HG03469 (cell line): ENCODE measurements around the gene TSPO2.
"Not testable (repeated sequence)": the region's sequence is repeated elsewhere in the genome, so short reads cannot be mapped to it uniquely, and the experiment has no call there.

Experiments used
- ATAC-seq: cut with Tn5 transposase; IDR thresholded peaks from one replicate; pipeline ENCODE4 v1.9.1; 2021; ENCODE audit warnings: mild to moderate bottlenecking, moderate library complexity, moderate number of reproducible peaks; ENCODE audit not compliant: unreplicated experiment

The TSPO2 gene, protein sequence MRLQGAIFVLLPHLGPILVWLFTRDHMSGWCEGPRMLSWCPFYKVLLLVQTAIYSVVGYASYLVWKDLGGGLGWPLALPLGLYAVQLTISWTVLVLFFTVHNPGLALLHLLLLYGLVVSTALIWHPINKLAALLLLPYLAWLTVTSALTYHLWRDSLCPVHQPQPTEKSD

DNA sequence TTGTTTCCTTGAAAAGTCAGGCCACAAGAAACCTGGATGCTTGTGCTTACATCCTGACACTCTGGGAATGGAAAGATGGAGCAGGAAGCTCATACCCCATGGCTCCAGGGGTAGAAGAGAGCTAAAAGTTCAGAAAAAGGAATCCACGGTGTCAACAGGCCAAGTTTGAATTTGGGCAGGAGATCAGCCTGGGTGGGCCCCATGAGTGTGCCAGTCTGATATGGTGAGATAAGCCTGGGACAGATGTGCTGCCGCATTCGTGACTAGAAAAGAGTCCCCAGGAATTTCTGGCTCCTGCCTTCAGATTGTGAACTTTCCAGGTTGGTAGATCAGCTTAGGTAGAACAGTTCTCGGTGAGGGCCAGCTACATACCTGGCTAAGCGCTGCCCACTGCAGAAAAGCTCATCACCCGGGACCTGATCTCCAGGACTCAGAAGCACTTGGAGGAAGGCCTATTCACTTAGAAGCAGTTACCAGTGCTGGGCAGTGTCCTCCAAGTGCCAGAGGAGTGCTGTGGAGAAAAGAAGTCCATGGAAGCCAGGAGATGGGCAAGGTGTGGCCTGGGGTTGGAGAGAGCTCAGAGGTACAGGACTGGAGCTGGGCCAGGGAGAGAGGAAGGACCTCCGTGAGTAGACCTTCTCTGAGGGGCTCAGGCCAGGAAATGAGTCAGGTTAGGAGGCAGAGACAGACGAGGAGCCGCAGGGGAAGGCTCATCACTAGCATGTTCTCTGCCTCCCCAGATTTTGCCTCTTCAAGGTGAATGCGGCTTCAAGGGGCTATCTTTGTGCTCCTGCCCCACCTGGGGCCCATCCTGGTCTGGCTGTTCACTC lies at the start of gene TSPO2:
Gene TSPO2, plus strand, starts transcription at position 242 of the 830 bp plus-strand sequence. Its CDS starts 519 bp downstream, at position 761.
- ATAC-seq = no peak

DNA sequence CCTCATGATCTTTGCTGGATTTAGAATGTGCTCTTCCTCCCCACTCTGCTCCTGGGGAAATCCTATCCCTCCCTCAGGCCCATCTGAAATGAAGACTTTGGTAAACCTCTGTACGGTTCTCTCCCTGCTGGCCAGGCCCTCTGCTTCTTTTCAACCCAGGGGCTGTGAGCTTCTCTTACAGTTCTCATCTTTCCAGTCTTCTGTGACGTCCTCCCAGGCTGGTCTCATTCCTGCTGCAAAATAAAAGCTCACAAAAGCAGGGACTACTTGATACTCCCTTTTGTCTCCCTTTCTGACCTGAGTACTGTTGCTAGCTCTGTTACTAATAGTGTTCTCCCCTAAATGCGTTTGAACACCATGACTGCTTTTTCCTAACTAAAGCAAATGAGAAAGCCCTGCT lies 49.5 kb upstream of the TSPO2 start:
- ATAC-seq = no peak

DNA sequence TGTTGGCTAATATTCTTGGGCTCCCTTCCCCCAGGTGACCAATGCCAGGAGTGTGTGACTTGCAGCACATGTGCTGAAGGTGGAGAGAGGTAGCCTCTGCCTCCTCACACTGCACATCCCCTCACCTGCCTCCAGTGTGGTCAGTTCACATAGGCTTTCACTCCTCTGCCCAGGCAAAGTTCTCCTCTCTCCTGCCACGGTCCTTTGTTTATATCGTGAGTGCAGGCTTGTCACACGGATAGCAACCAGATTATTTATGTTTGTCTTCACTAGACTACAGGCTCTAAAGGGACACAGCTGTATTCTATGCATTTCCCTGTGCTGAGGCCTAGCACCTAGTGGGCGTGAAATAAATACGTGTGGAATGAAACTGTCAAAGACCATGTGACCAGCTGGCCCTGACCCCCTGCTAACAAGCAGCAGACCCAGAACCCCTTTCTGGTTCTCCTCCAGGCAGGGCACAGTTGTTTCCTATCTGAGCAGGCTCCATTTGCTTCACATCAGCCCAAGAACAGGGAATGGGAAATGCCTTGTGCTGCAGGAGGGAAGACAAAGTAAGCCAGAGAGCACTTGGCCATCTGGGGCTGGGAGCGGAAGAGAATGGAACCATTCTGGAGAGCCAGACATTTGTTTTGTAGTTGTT lies 45.6 kb upstream of the TSPO2 start:
- no peak for ATAC-seq

DNA sequence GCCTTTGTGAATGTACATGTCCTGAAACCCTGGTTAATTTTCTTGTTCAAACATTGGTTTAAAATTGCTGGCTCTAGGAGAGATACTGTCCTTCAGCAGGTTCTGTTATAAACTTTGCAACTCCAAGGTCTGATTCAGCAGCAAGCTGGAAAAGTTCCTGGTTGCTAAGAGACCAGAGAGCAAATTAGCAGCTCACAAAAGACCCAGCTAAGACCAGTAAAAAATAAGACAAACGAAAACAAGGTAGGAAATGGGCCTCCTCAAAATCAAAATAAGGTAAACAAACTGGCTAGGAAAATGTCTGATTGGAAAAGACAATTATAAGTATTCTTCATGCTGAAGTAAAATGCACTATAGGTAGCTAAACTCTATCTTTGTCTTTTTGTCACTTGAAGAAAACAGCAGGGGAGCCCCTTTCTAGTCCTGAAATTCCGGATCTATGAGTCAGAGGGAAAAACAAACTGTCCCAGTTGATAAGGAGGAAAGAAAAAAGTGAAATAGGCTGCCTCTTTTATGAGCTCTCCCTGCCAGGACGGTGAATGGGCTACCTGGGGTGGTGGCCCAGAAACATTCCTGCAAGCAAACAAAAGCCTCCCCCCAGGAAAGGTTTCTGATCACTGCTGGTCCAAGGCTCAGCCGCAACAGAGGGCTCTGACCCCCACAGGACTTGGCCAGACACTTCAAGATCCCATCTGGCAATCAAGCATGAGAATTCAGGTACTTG lies 44.9 kb upstream of the TSPO2 start:
- ATAC-seq = no peak

DNA sequence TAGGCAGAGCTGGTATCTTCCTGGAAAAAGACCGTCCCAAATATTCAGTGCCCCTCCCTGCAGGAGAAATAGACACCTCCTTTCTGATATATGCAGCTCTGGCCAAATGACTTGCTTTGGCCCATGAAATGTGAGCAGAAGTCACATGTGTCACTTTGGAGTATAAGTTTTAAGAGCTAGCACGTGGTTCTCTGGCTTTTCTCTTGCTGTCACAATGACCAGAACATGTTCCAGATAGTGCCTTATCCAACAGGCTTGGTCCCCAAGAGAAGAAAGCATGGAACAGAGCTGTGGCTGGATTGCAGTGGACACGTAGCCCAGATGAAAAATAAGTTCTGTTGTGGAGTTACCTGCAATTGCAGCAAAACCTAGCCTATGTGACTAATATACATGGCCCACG lies 43.6 kb upstream of the TSPO2 start:
- no peak for ATAC-seq

DNA sequence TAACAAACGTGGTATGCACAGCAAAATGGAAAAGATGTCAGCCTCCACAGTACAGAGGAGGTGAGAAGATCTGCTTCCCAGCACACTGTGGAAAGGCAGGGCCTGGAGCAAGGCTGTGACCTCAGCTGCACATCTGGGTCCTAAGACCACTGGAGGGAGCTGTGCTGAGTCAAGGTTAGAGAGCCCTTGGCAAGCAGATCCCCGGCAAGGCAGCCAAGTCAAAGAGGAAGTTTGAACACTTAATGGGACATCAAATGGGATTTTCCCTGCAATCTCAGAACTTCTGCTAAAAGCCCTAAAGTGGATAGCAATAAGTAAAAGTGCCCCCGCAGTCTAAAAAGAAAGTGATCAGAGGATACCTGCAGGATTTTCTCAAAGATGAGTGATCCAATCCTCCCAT lies 42.7 kb upstream of the TSPO2 start:
- no peak for ATAC-seq

DNA sequence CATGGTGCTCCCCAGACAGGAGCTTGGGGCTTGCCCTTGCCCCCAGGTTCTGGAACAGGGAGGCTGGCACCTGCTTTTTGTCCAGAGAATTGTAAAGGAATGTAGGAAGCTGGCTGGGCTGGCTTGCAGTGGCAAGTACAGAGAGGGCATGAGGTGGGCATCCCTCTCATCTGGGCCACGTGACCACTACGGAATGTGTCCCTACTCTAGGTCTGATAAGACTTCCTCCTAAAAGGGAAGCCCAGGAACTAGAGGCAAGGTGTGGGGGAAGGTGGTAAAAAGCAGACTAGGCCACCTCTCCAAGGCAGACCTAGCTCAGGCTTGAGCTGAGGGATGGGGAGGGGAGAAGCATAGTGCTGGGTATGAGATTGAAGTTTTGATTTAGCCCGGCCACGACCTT lies 42.0 kb upstream of the TSPO2 start:
- ATAC-seq = no peak

DNA sequence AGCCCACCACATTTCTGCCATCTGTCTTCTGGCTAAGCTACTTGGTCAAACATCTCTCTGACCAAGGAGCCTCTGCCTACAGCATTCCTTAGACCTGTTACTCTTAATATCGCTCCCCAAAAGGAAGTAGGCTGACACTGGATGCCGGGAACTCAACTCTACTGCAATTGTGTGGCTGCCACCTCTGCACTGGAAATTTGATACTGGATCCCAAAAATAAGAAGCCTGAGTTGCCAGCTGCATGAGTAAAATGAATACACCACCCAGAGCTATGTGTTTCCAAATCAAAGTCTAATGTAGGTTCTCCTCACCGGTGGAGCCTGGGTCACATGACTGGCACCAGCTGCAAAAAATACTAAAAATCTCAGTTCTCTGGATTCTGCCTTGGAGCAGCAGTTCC lies 40.1 kb upstream of the TSPO2 start:
- no peak for ATAC-seq

DNA sequence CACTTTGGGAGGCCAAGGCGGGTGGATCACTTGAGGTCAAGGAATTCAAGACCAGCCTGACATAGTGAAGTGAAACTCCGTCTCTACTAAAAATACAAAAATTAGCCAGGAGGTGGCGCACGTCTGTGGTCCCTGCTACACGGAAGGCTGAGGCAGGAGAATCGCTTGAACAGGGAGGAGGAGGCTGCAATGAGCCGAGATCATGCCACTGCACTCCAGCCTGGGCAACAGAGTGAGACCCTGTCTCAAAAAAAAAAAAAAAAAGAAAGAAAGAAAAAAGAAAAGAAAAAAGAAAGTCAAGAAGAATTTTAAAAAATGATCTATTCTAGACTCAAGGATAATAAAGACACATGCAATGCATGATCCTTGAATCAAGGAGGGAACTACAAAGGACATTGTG lies 36.0 kb upstream of the TSPO2 start:
- not testable (repeated sequence) for ATAC-seq

DNA sequence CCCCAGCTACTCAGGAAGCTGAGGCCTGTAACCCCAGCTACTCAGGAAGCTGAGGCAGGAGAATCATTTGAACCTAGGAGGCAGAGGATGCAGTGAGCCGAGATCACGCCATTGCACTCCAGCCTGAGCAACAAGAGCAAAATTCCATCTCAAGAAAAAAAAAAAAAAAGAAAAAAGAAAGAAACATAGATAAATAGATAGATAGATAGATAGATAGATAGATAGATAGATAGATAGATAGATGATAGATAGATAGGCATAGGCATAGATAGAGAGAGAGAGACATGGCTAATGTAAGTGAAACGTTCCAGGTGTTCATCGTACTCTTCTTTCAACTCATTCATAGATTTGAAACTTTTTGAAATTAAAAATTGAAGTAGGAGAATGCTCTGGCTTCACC lies 35.3 kb upstream of the TSPO2 start:
- not testable (repeated sequence) for ATAC-seq

DNA sequence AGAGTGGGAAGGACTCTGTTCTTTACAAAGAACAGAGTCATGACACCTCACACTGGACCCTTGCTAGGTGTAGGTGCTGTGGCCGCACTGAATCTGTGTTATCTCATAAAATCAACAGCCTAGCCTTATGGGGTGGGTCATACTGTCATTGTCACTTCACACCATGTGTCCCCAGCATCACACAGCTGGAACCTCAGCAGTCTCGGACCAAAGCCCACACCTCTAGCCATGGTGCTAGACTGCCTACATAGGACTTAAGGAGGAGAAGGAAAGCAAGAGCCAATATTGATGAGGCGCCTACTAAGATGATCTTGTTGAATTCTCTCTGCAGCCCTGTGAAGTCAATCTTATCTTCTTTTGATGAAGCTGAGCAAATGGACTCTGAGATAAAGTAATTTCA lies 34.3 kb upstream of the TSPO2 start:
- ATAC-seq = no peak

DNA sequence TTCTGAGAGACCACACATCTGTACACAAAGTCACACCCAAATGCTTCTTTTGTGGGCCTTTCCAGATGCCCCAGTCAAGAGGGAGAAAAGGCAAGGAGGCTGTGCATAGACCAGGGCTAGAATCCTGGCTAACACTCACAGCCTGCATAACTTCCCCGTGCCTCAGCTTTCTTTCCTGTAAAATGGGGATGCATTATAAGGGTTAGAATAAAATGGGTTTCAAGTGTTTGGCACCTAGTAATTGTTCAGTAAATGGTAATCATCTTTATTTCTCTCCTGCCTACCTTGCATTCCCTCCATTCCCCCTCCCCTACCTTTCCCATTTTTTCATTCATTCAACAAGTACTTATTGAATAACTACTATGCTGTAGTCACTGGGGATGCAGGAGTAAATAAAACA lies 32.6 kb upstream of the TSPO2 start:
- ATAC-seq = no peak

DNA sequence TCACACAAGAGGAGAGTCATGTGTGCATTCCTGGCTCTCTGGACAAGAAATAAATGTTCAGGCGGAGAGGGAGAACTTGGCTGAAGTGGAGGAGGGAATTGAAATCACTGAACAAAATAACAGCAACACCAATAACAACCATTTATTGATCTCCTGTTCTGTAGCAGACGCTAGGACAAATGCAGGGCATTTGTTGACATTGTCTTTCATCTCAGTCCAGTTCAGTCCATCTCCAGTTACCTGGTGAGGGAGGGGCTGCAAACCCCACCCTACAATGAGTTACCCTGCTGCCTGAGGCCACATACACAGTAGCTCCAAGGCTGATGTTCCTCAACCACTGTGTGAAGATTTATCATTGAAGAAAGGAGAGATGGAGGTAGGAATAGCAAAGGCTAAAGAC lies 30.6 kb upstream of the TSPO2 start:
- no peak for ATAC-seq

DNA sequence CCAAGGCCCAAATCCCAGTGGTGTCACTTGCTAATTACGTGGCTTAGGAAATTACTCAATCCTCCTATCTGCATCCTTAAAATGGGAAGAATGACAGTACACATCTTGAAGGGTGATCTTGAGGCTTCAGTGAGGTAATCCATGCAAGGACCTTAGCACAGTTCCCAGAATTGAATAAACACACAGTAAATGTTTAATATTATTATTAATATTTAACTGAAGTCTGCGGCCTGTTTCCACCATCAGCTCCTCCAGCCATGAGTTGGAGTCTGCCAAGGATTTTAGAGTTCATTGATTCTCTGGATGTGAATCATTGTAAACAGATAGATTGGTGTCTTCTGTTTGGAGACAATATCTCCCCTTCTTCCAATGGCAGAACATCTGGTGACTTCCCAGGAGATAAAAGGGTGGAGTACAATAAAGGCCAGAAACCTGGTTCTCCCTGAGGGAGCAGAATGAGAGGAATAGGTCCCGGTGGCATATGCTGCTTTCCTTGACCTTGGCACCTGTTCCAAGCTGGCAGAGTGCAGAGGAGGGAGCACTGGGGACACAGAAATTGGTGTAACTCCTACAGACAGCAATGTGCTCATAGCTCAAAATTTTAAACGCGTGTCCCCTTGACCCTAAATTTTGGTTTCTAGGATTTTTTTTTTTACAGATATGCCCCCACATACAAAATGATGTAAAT lies 28.7 kb upstream of the TSPO2 start:
- ATAC-seq = no peak

DNA sequence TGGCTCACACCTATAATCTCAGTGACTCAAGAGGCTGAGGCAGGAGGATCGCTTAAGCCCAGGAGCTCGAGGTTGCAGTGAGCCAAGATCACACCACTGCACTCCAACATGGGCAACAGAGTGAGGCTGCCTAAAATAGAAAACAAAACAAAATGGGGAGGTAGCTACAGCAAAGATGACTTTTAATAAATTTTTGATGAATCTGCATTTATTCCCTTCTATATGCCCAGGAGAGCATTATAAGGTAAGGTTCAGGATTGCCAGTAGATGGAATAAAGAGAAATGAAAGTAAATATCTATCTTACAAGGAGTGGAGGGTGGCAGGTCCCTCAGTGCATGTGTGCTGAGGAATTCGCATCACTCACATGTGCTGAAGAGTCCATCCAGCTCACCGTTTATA lies 27.5 kb upstream of the TSPO2 start:
- no peak for ATAC-seq

DNA sequence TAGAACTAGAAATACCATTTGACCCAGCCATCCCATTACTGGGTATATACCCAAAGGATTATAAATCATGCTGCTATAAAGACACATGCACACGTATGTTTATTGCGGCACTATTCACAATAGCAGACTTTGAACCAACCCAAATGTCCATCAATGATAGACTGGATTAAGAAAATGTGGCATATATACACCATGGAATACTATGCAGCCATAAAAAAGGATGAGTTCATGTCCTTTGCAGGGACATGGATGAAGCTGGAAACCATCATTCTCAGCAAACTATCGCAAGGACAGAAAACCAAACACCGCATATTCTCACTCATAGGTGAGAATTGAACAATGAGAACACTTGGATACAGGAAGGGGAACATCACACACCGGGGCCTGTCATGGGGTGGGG lies 26.4 kb upstream of the TSPO2 start:
- ATAC-seq = not testable (repeated sequence)

DNA sequence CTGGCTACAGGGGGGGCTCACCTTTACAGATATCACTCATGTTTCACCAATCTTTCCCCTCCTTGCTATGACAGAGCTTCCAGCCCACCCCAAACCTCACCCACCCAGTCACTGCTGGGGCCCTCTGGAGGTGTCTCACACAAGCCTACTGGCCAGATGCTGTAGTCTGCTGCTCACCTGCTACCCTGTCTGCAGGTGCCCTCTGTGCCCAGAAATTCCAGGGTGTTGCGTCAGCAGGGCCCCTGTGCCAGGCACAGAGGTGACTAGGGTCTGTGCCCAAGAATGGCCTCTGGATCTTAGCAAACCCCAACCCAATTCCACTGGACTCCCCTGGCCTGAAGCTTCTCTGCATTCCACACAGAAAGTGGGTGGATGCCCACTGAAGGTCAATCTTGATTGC lies 24.6 kb upstream of the TSPO2 start:
- ATAC-seq = no peak

DNA sequence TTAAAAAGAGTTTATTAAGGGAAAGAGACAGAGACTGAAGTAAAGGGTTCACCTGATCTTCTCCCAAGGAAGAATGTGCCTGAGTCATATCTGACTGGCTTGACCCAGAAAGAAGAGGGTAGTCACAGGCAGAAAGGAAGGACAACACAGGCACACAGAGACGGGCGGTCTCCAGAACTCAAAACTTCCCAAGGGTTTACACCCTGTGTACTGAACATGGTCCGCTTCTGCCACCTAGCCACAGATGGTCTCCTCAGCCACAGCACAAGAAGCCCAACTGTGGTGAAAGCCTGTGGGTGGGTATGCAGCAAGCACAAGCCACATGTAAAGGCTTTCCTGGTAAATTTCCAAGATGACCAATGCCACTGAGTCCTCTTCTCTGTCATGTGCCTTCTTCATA lies 20.4 kb upstream of the TSPO2 start:
- ATAC-seq = no peak

DNA sequence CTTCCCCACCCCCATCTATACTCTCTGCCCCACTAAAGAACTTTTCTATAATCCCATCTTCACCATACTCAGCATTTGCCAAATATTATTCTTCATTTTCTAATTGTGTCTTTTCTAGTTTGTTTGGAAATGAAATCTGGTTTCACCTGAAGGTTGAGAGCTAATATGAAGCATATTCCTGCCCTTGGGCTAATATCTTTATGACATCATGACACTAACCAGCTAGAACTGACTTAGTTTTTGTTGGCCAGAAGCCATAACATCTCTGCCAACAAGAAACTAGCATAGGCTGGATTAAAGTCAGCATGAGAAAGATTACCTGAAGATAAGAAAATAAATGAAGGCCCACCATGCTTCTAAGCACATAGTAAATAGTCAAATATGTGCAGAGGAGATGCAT lies 20.0 kb upstream of the TSPO2 start:
- ATAC-seq = no peak

DNA sequence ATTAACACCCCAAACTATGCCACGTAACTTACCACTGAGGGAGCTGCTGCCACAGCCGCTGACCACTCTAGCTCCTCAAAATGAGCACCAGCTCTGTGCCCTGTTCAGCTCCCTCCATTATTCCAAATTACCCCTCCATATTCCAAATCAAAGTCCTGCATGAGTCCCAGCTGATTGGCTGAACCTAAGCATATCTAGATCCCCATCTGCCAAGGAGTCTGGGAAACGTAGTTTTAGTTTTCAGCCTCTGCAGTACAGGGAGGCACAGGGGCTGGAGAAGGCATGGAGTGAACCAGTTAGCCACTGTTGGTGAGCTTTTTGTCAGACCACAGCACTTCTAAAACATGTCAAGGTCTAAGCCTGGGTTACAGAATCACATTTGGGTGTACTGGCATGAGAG lies 19.2 kb upstream of the TSPO2 start:
- ATAC-seq = no peak

DNA sequence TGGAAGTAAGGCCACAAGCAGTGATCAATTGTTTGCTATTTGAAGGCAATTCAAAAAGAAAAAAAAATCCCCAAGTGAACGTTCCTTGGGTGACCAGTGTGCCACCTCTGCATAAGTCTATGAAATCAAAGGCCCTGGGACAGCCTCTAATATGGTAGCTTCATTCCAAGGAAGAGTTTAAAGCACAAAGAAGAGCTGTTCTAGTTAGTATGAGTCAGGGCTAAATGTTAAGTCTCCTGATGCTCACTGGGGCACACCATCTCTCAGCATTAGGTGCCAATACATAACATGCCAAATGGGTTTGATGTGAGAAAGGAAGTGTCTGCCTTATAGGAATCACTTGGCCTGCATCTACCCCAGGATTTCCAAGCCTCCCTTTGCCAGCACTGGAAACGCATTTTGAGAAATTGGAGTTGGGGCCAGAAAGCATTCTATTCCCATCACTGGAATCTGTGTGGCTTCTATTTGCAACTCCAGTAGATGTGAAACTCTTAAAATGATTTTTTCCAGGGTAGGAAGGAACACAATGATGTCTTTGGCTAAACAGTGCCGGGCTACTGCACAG lies 16.2 kb upstream of the TSPO2 start:
- no peak for ATAC-seq
